IMR-90 (cell line): Measurements from ENCODE around the gene CENPV. TPM values are rescaled to one million over a fixed set of nuclear protein-coding genes. Genes with fewer than 3 reads are reported as not detected.

Experiments
- ATAC-seq: fragments of 200-7000 bp; cut with Tn5 transposase; 2 replicates; pipeline ENCODE4 v1.9.1; 2020; ENCODE audit warnings: low read depth, mild to moderate bottlenecking, moderate library complexity
- BruUV-seq: library from RNA; stranded (reverse); fragments of 400-500 nt; replicated peaks from 2 replicates; lab custom pipeline; 2021; lab: Mats Ljungman, UMichigan
- CTCF ChIA-PET: fragments of 300-600 bp; formaldehyde crosslinking; extraction: SDS; loops from one replicate; lab custom pipeline; 2021; ENCODE audit warnings: antibody characterized with exemption; lab: Yijun Ruan, JAX
- POLR2A ChIA-PET: fragments of 300-600 bp; sonication (Branson Sonifier 250); formaldehyde crosslinking; loops from one replicate; lab custom pipeline; 2022; ENCODE audit warnings: antibody characterized with exemption; ENCODE audit not compliant: unreplicated experiment; lab: Charles Lee
- DNase-seq: peaks from one replicate; pipeline ENCODE4 v3.0.0; 2013
- H2AFZ ChIP-seq: replicated peaks from 2 replicates; pipeline ENCODE3; 2013; ENCODE audit warnings: low read length, mild to moderate bottlenecking; ENCODE audit not compliant: poor library complexity
- H2AK5ac ChIP-seq: 2 replicates; pipeline ENCODE4 v1.6.1; 2013; ENCODE audit warnings: low read depth, low read length, inconsistent platforms
- H2AK9ac ChIP-seq: replicated peaks from 2 replicates; pipeline ENCODE3; 2013; ENCODE audit warnings: mild to moderate bottlenecking, low read depth, low read length, moderate library complexity; ENCODE audit not compliant: poor library complexity
- H2BK120ac ChIP-seq: 2 replicates; pipeline ENCODE4 v1.6.1; 2013; ENCODE audit warnings: low read depth, low read length, inconsistent platforms
- H2BK15ac ChIP-seq: 3 replicates; pipeline ENCODE4 v1.6.1; 2013; ENCODE audit warnings: low read depth, low read length, inconsistent platforms
- H2BK20ac ChIP-seq: 2 replicates; pipeline ENCODE4 v1.6.1; 2013; ENCODE audit warnings: low read depth, mild to moderate bottlenecking, inconsistent platforms, low read length, moderate library complexity
- H2BK5ac ChIP-seq: 2 replicates; pipeline ENCODE4 v1.6.1; 2013; ENCODE audit warnings: mild to moderate bottlenecking, low read depth, low read length, inconsistent platforms; ENCODE audit not compliant: poor library complexity, severe bottlenecking
- H3K14ac ChIP-seq: replicated peaks from 2 replicates; pipeline ENCODE4 v1.6.1; 2013; ENCODE audit warnings: low read depth, low read length, inconsistent platforms
- H3K18ac ChIP-seq: 2 replicates; pipeline ENCODE4 v1.6.1; 2013; ENCODE audit warnings: low read depth, low read length, control low read depth
- H3K23ac ChIP-seq: 2 replicates; pipeline ENCODE4 v1.6.1; 2013; ENCODE audit warnings: low read depth, low read length, inconsistent platforms
- H3K27ac ChIP-seq: 2 replicates; pipeline ENCODE4 v1.5.1; 2013; ENCODE audit warnings: mild to moderate bottlenecking, control low read depth, low read length; ENCODE audit not compliant: insufficient read depth
- H3K27me3 ChIP-seq: 2 replicates; pipeline ENCODE4 v1.6.1; 2013; ENCODE audit warnings: low read length; ENCODE audit not compliant: control insufficient read depth, insufficient read depth
- H3K36me3 ChIP-seq: 2 replicates; pipeline ENCODE4 v1.6.1; 2013; ENCODE audit warnings: low read length, mixed read lengths; ENCODE audit not compliant: control insufficient read depth, insufficient read depth
- H3K4ac ChIP-seq: 2 replicates; pipeline ENCODE4 v1.6.1; 2013; ENCODE audit warnings: low read depth, low read length, inconsistent platforms
- H3K4me1 ChIP-seq: 2 replicates; pipeline ENCODE4 v1.6.1; 2013; ENCODE audit warnings: low read length, mixed read lengths; ENCODE audit not compliant: control insufficient read depth, insufficient read depth
- H3K4me2 ChIP-seq: 2 replicates; pipeline ENCODE4 v1.6.1; 2013; ENCODE audit warnings: low read depth, mild to moderate bottlenecking, control low read depth, low read length, moderate library complexity
- H3K4me3 ChIP-seq: 2 replicates; pipeline ENCODE4 v1.5.1; 2013; ENCODE audit warnings: low read depth, mild to moderate bottlenecking, control low read depth, low read length, moderate library complexity; ENCODE audit not compliant: insufficient read depth
- H3K56ac ChIP-seq: 2 replicates; pipeline ENCODE4 v1.6.1; 2013; ENCODE audit warnings: low read length, inconsistent platforms; ENCODE audit not compliant: insufficient read depth; ENCODE audit errors: extremely low read depth
- H3K79me1 ChIP-seq, 2 experiments: 2 replicates each; pipeline ENCODE4 v1.6.1; 2013; ENCODE audit warnings: low read length in 2 of 2, inconsistent platforms in 1 of 2, low read depth in 1 of 2
- H3K9ac ChIP-seq: 2 replicates; pipeline ENCODE4 v1.6.1; 2013; ENCODE audit warnings: low read depth, low read length, control low read depth
- H3K9me1 ChIP-seq: 2 replicates; pipeline ENCODE4 v1.6.1; 2013; ENCODE audit warnings: low read length, inconsistent platforms; ENCODE audit not compliant: insufficient read depth
- H3K9me3 ChIP-seq: 2 replicates; pipeline ENCODE4 v1.6.1; 2013; ENCODE audit warnings: low read length; ENCODE audit not compliant: control insufficient read depth, insufficient read depth
- H4K20me1 ChIP-seq: 2 replicates; pipeline ENCODE4 v1.6.1; 2013; ENCODE audit warnings: low read length, inconsistent platforms; ENCODE audit not compliant: insufficient read depth
- H4K5ac ChIP-seq: 2 replicates; pipeline ENCODE4 v1.6.1; 2013; ENCODE audit warnings: mild to moderate bottlenecking, low read depth, low read length, control low read depth
- H4K8ac ChIP-seq, 2 experiments: 2 replicates each; pipeline ENCODE4 v1.6.1; 2013; ENCODE audit warnings: low read depth in 2 of 2, low read length in 2 of 2, control low read depth in 1 of 2, inconsistent platforms in 1 of 2
- H4K91ac ChIP-seq: 2 replicates; pipeline ENCODE4 v1.6.1; 2013; ENCODE audit warnings: low read depth, low read length, inconsistent platforms; ENCODE audit not compliant: insufficient read depth
- CEBPB ChIP-seq: IDR thresholded peaks from 2 replicates; pipeline ENCODE4 v1.6.1; 2012; ENCODE audit warnings: low read depth, low read length, improper control_type of control experiment
- CTCF ChIP-seq: conservative IDR thresholded peaks from 2 replicates; pipeline ENCODE4 v1.5.1; 2012; ENCODE audit warnings: mild to moderate bottlenecking, low read depth, low read length, improper control_type of control experiment
- dilution Hi-C: fragments of 300-500 bp; cut with HindIII; formaldehyde crosslinking; loops from one replicate; pipeline ENCODE4 v1.14.3; 2018; ENCODE audit warnings: low sequenced_read_pairs; ENCODE audit not compliant: unreplicated experiment
- in situ Hi-C: fragments of 300-500 bp; cut with MboI; formaldehyde crosslinking; loops from 3 replicates; pipeline ENCODE4 v1.14.3; 2019; ENCODE audit warnings: low sequenced_read_pairs, inconsistent platforms, mixed read lengths
- intact Hi-C: fragments of 100-400 bp; cut with micrococcal nuclease; formaldehyde crosslinking; loops from 2 replicates; pipeline ENCODE4 v1.10.0; 2022
- polyA plus RNA-seq, 3 experiments: library from polyadenylated mRNA; depleted of rRNA; stranded (reverse); fragments of >200 nt; gene quantifications; 2 replicates each; pipeline ENCODE4 v1.2.3, GENCODE V29; 2012; ENCODE audit warnings: low replicate concordance in 1 of 3
- total RNA-seq: library from RNA; depleted of rRNA; stranded (reverse); fragments of >200 nt; gene quantifications from 2 replicates; pipeline ENCODE4 v1.2.3, GENCODE V29; 2012

Gene CENPV
- total and polyA plus RNA-seq, 2 of the 4 experiments (the other 2 are of a cell fraction), result 35.3 to 49.8 TPM

GRCh38 chr17:16314189-16314588 is 39.1 kb downstream of the CENPV start:
- intact Hi-C loops (no loop called here), in situ Hi-C loops (no loop called here), dilution Hi-C loops (no loop called here)
- Histone ChIP-seq H3K4me2 (peak overlapping the region; percentile 15; the same call in 1 of the 2 replicates), H3K27ac (no peak overlapping the region), H3K18ac (peak overlapping the region; percentile 38; the same call in 1 of the 2 replicates), H3K14ac (0 out of 2 replicates have a peak overlapping the region, but pooled peaks have one; percentile 49), H3K4me3 (no peak overlapping the region), H2AFZ (no peak overlapping the region), H3K27me3 (no peaks in the 10 kb centered on the region), H4K91ac (no peak overlapping the region), H3K23ac (peak overlapping the region; percentile 31; the same call in 1 of the 2 replicates), H2BK5ac (peak overlapping the region; percentile 42), H2BK120ac (peak overlapping the region; percentile 17; the same call in 1 of the 2 replicates), H3K36me3 (no peaks in the 10 kb centered on the region), H2AK5ac (peak overlapping the region; percentile 86), H3K9me1 (peaks cover 7% of the 10 kb centered on the region), H3K4me1 (peaks cover 13% of the 10 kb centered on the region), H2AK9ac (no peak overlapping the region), H4K20me1 (peaks cover 5% of the 10 kb centered on the region; the same call in 1 of the 2 replicates), H4K8ac (0 out of 4 replicates have a peak overlapping the region, but pooled peaks of 1 of the 2 experiments have one; percentile 16), H3K56ac (no peak overlapping the region), H2BK15ac (peak overlapping the region; percentile 39; the same call in 1 of the 3 replicates), H3K4ac (peak overlapping the region; percentile 37; the same call in 1 of the 2 replicates), H4K5ac (no peak overlapping the region), H3K79me1 (no peaks in the 10 kb centered on the region), H2BK20ac (peak overlapping the region; percentile 8; the same call in 1 of the 2 replicates), H3K9ac (no peak overlapping the region), H3K9me3 (no peaks in the 10 kb centered on the region)
- POLR2A ChIA-PET, result no interaction called here
- TF ChIP-seq CEBPB (peak; percentile 57; the same call in 1 of the 2 replicates), CTCF (no peak)
- DNase-seq (peak; percentile 79), ATAC-seq (peak; percentile 73)
- CTCF ChIA-PET, result interaction anchor here (1.2 kb wide), 1 partner anchor 10 kb away, joined by 5 read pairs; no protein-coding TSS in a partner anchor
- no TSS peak for BruUV-seq
